ENCODE measurements around the gene RNF11.

- peak; percentile 4 for TF ChIP-seq CTCF (IDR thresholded peaks at IDR 0.05; ENCODE audit: borderline replicate concordance, extremely low read depth, low read length, poor library complexity, severe bottlenecking)
- TF ChIP-seq EZH2 (IDR thresholded peaks at IDR 0.05; ENCODE audit: borderline replicate concordance, low read depth, low read length, severe bottlenecking) = no peak
Observed at GRCh38 chr1:51235673-51236530, at the start of gene RNF11.

Data from DND-41 (cell line).